Mesothelial cell of epicardium (in vitro differentiated cells): ENCODE data around the gene KAT5. TPM values are rescaled to one million over a fixed set of nuclear protein-coding genes. Genes with fewer than 3 reads are reported as not detected.
A peak's percentile ranks its signal among the peaks of the same experiment; 100 is the strongest.

Experiments
- DNase-seq, 2 experiments: peaks; one replicate each; pipeline ENCODE4 v3.0.0; 2021; ENCODE audit warnings: low spot score in 2 of 2; ENCODE audit not compliant: unreplicated experiment in 2 of 2
- H3K27ac Mint-ChIP-seq: 2 replicates; pipeline ENCODE4 v1.8.0; 2021; ENCODE audit warnings: mixed read lengths
- H3K27me3 Mint-ChIP-seq: 2 replicates; pipeline ENCODE4 v1.8.0; 2021; ENCODE audit warnings: low read depth, mixed read lengths
- H3K36me3 Mint-ChIP-seq: 2 replicates; pipeline ENCODE4 v1.8.0; 2021; ENCODE audit warnings: mixed read lengths
- H3K4me1 Mint-ChIP-seq: 2 replicates; pipeline ENCODE4 v1.8.0; 2021; ENCODE audit warnings: mixed read lengths
- H3K4me3 Mint-ChIP-seq: 2 replicates; pipeline ENCODE4 v1.8.0; 2021; ENCODE audit warnings: mild to moderate bottlenecking, moderate library complexity, mixed read lengths
- H3K9me3 Mint-ChIP-seq: 2 replicates; pipeline ENCODE4 v1.8.0; 2021; ENCODE audit warnings: mixed read lengths
- CTCF ChIP-seq: fragments of 200-600 bp; sonication (generic); IDR thresholded peaks from one replicate; pipeline ENCODE4 v1.5.0; 2021; ENCODE audit warnings: antibody characterized with exemption; ENCODE audit not compliant: unreplicated experiment
- total RNA-seq: library from RNA; stranded (reverse); gene quantifications from 3 replicates; pipeline ENCODE4 v1.2.1, GENCODE V29; 2021

KAT5 gene
- 72.0 to 77.8 TPM (median 77.1 TPM) in 3 replicates for total RNA-seq

GRCh38 chr11:65711785-65712632, at the start of gene KAT5:
Gene KAT5, plus strand, starts transcription at chr11:65712252. Its CDS starts 16 bp downstream, at chr11:65712268.
- Mint-ChIP-seq H3K27ac (peak within 1 kb of the TSS; percentile 99), H3K9me3 (no peaks in the 10 kb centered on the region), H3K4me1 (peaks cover 9% of the 10 kb centered on the region), H3K27me3 (no peaks in the 10 kb centered on the region), H3K36me3 (peaks cover 21% of the 10 kb centered on the region), H3K4me3 (peak within 1 kb of the TSS; percentile 92)
- TF ChIP-seq CTCF, result peak; percentile 99
- peak; percentile 96 to 99 for DNase-seq

- peak within 1 kb of the TSS; percentile 97 for H3K27ac Mint-ChIP-seq
- H3K9me3 Mint-ChIP-seq, result no peaks in the 10 kb centered on the region
- no peak for TF ChIP-seq CTCF
- peak within 1 kb of the TSS; percentile 83 for H3K4me3 Mint-ChIP-seq
- peak; percentile 82 to 90 for DNase-seq
- peaks cover 19% of the 10 kb centered on the region for H3K36me3 Mint-ChIP-seq
- no peaks in the 10 kb centered on the region for H3K27me3 Mint-ChIP-seq
- peaks cover 7% of the 10 kb centered on the region for H3K4me1 Mint-ChIP-seq
Measured at GRCh38 chr11:65662799-65663638, 49.0 kb upstream of the KAT5 start, which contains the start of gene RELA. Gene RELA, minus strand, starts transcription at chr11:65662916. Its CDS starts 84 bp downstream, at chr11:65662832.

GRCh38 chr11:65663639-65664200, 48.3 kb upstream of the KAT5 start:
- Mint-ChIP-seq H3K4me3 (peak overlapping the region; percentile 83), H3K4me1 (peaks cover 7% of the 10 kb centered on the region), H3K27ac (peak overlapping the region; percentile 97), H3K9me3 (no peaks in the 10 kb centered on the region), H3K36me3 (peaks cover 16% of the 10 kb centered on the region), H3K27me3 (no peaks in the 10 kb centered on the region)
- no peak for TF ChIP-seq CTCF
- DNase-seq, result no peak

GRCh38 chr11:65672180-65672860, 39.7 kb upstream of the KAT5 start:
- TF ChIP-seq CTCF, result no peak
- H3K4me1 Mint-ChIP-seq, result no peaks in the 10 kb centered on the region
- no peak for DNase-seq
- no peak overlapping the region for H3K27ac Mint-ChIP-seq
- H3K4me3 Mint-ChIP-seq, result no peak overlapping the region
- no peaks in the 10 kb centered on the region for H3K9me3 Mint-ChIP-seq
- peaks cover 4% of the 10 kb centered on the region for H3K27me3 Mint-ChIP-seq
- H3K36me3 Mint-ChIP-seq, result peaks cover 2% of the 10 kb centered on the region

GRCh38 chr11:65672982-65673381, 39.1 kb upstream of the KAT5 start:
- no peaks in the 10 kb centered on the region for H3K4me1 Mint-ChIP-seq
- H3K9me3 Mint-ChIP-seq, result no peaks in the 10 kb centered on the region
- peaks cover 4% of the 10 kb centered on the region for H3K27me3 Mint-ChIP-seq
- H3K36me3 Mint-ChIP-seq, result peaks cover 2% of the 10 kb centered on the region
- no peak for TF ChIP-seq CTCF
- DNase-seq, result no peak
- H3K27ac Mint-ChIP-seq, result no peak overlapping the region
- H3K4me3 Mint-ChIP-seq, result no peak overlapping the region
